Ishikawa (cell line): ENCODE results near the gene C5.

Experiments used
- CEBPB ChIP-seq: IDR thresholded peaks from 2 replicates; pipeline ENCODE4 v1.6.1; 2012
- RAD21 ChIP-seq: IDR thresholded peaks from 2 replicates; pipeline ENCODE4 v1.6.1; 2012; ENCODE audit warnings: low read depth
- YY1 ChIP-seq: IDR thresholded peaks from 2 replicates; pipeline ENCODE4 v1.6.1; 2012; ENCODE audit warnings: low read depth

GRCh38 chr9:120937596-120937995 lies 112.5 kb downstream of the C5 start:
- TF ChIP-seq YY1 (no peak), CEBPB (no peak), RAD21 (no peak)
